ENCODE measurements around the gene EFCAB14.

DNA sequence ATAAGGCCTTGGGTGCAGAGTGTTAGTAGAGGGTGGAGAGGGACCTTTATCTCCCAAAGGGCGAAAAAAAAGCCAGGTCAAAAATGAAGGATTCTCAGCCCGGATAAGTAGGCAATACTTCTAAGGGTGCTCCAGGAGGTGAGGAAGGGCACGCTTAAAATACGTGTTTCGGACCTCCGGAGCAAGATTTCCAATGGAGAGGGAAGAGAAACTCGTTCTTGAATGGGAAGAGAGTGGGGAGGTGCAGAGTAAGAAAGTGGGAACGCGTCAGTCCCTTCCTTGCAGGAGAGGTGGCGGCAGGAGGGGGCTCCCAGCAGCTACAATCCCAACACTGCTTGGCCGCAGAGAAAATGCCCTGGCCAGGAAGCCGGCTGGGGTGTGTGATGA lies 581 bp downstream of the EFCAB14 start:
- TF ChIP-seq, protein P1, sequence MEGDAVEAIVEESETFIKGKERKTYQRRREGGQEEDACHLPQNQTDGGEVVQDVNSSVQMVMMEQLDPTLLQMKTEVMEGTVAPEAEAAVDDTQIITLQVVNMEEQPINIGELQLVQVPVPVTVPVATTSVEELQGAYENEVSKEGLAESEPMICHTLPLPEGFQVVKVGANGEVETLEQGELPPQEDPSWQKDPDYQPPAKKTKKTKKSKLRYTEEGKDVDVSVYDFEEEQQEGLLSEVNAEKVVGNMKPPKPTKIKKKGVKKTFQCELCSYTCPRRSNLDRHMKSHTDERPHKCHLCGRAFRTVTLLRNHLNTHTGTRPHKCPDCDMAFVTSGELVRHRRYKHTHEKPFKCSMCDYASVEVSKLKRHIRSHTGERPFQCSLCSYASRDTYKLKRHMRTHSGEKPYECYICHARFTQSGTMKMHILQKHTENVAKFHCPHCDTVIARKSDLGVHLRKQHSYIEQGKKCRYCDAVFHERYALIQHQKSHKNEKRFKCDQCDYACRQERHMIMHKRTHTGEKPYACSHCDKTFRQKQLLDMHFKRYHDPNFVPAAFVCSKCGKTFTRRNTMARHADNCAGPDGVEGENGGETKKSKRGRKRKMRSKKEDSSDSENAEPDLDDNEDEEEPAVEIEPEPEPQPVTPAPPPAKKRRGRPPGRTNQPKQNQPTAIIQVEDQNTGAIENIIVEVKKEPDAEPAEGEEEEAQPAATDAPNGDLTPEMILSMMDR (IDR thresholded peaks at IDR 0.05; ENCODE audit: low read depth, low read length), result no peak
- TF ChIP-seq EZH2phosphoT487 (IDR thresholded peaks at IDR 0.05; ENCODE audit: low read depth), result no peak

All from OCI-LY3 (cell line).